GM19351 (cell line): Measurements from ENCODE around the gene LILRB2.
"Not testable (repeated sequence)": the region's sequence is repeated elsewhere in the genome, so short reads cannot be mapped to it uniquely, and the experiment has no call there.

Source experiments
- ATAC-seq: cut with Tn5 transposase; IDR thresholded peaks from one replicate; pipeline ENCODE4 v1.9.1; 2021; ENCODE audit warnings: mild to moderate bottlenecking, moderate library complexity; ENCODE audit not compliant: unreplicated experiment

The LILRB2 gene

GRCh38 chr19:54281007-54281728, at the start of gene LILRB2:
LILRB2 (minus strand) TSS chr19:54281110; CDS start chr19:54280496, 614 bp downstream.
- no peak for ATAC-seq

- no peak for ATAC-seq
These were observed 48.7 kb upstream of the LILRB2 start for GRCh38 chr19:54329476-54330165.

DNA sequence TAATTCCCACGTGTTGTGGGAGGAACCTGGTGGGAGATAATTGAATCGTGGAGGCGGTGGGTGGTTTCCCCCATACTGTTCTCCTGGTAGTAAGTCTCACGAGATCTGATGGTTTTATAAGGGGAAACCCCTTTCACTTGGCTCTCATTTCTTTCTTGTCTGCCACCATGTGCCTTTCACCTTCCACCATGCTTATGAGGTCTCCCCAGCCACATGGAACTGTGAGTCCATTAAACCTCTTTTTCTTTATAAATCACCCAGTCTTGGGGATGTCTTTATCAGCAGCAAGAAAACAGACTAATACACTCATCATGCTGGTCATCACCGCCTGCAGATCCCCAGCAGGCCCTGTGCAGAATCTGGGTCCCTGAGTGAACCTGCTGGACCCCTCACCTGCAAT, 47.9 kb upstream of the LILRB2 start:
- not testable (repeated sequence) for ATAC-seq

- ATAC-seq = no peak
These were observed 44.7 kb upstream of the LILRB2 start for GRCh38 chr19:54325631-54326030.

DNA sequence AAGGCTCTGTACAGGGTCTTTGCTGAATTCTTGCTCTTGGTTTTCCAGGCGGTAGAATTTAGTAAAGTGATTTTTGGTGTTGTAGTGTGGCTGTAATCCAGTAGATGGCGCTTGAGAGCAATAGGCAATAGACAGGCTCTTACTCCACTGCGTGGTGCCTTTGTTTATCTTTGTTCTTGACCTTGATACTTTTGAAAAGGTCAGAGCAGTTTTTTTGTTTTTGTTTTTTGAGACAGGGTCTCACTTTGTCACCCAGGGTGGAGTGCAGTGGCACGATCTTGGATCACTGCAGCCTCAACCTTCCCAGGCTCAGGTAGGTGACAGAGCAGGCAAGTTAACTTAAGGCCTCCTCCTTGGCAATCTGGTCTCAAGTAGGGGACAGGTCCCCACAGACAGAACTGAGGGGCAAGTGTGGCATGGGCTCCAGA, 44.3 kb upstream of the LILRB2 start:
- ATAC-seq = no peak

DNA sequence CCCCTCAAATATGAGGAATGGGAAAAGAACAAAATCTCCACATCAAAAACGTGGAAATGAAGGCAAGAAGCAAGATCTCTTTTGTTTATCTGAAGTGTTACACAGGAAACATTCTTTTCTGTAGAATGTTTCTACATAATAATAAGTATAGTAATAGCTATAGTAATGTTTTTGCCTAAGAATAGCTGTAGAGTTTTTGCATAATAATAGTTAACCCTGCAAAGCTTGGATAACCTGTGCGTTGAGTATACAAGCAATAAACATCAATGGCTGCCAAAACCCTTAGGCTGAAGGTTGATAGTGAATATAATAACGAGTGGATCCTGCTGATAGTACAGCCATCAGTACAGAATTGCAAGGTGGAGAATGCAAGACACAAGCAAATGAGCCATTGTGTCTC, 43.2 kb upstream of the LILRB2 start:
- ATAC-seq = no peak

DNA sequence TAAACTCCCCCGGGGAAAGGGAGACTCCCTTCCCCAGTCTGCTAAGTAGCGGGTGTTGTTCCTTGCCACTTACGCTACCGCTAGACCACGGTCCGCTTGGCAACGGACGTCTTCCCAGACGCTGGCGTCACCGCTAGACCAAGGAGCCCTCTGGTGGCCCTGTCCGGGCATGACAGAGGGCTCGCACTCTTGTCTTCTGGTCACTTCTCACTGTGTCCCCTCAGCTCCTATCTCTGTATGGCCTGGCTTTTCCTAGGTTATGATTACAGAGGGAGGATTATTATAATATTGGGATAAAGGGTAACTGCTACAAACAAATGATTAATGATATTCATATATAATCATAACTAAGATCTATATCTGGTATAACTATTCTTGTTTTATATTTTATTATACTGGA, 42.0 kb upstream of the LILRB2 start:
- not testable (repeated sequence) for ATAC-seq

DNA sequence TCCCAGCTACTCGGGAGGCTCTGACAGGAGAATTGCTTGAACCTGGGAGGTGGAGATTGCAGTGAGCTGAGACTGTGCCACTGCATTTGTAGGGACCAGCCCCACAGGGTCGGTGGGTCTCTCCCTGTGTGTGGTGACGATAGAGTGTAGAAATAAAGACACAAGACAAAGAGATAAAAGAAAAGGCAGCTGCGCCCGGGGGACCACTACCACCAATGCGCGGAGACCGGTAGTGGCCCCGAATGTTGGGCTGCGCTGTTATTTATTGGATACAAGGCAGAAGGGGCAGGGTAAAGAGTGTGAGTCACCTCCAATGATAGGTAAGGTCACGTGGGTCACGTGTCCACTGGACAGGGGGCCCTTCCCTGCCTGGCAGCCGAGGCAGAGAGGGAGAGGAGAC, 41.4 kb upstream of the LILRB2 start:
- not testable (repeated sequence) for ATAC-seq

DNA sequence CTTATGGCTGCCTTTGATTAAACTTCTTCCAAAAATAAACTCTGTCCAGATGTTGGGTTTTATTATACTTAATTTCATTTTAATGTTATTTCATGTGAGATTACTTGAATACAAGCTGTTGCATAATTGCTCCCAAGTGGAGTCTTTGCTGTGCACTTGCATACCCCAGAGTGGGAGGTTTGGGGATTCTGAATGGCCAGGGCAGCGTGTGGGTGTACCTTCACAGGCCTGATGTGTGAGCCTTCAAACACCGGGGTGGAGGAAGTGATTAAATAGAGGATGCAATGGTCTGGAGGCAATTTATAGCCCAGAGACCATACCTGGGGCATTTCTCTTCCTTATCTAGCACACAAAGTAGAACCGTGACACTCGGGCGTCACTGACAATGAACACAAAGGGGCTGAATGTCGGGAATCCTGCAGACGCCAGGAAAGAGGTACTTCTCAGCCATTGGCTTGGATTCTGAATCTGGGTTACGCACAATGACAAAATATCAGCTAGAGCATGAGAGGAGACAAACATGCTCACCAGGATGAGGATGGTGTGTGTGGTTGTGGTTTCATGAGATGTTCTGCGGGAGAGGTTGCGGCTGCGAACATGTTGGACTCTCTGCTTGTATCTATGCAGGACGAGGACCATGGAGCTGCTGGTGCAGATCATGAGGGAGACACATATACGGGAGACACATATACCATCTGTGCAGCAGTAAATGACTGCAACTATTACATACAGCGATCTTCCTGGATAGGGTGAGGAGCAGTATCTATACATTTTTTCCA, 39.2 kb upstream of the LILRB2 start:
- ATAC-seq = no peak

DNA sequence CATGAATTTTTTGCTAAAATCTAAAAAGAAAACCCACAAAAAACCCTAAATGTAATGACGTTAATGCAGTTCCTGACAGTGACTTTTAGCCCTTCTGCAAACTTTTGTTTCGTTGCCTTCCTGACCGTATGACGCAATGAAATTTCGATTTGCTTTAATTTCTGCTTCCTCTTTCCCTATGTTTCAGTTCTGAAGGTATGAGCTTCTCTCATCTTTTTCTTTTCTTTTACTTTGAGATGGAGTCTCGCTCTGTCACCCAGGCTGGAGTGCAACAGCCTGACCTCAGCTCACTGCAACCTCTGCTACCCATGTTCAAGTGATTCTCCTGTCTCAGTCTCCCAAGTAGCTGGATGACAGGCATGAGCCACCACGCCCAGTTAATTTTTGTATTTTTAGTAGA, 38.1 kb upstream of the LILRB2 start:
- ATAC-seq = no peak

DNA sequence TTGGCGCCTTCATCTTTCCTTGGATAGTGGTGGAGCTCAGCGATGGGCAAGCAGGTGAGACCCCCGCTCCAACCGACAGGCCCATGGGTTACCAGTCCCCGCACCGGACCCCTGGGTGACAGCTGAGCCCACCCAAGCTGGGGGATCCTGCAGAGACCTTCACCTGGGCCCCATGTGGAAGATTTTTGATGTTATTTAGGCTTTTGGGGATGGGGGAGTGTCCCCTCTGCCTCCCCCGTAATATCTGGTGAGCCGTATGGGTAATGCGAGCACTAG, 37.0 kb upstream of the LILRB2 start:
- ATAC-seq = no peak

DNA sequence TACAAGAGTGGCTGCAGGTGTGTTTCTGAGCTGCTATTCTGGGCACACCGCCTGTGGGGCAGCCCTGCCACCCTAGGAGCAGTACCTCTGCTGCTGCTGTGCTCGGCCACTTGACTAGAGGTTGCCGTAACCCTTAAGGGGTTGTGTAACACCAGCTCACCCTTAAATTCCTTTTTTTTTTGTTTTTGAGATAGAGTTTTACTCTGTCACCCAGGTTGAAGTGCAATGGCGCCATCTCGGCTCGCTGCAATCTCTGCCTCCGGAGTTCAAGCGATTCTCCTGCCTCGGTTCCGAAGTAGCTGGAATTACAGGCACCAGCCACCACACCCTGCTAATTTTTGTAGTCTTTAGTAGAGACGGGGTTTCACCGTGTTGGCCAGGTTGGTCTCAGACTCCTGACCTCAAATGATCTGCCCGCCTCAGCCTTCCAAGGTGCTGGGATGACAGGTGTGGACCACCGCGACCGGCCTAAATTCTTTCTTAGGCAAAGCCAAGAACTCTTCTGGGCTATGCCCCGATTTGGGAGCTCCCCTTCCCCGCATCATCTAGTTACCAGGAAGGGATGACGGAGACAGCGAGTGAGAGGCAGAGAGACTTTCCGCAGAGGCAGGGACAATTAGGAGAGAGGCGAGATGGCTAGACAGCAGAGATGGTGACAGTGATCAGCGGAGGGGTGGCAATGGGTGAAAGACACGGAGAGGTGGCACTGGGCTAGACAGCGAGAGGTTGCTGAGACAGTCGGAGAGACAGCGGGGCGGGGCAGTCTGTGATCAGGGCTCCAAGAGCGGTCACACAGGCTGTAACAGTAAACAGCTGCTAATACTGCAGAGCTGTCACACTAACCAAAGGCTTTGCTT, 36.4 kb upstream of the LILRB2 start:
- ATAC-seq = no peak

DNA sequence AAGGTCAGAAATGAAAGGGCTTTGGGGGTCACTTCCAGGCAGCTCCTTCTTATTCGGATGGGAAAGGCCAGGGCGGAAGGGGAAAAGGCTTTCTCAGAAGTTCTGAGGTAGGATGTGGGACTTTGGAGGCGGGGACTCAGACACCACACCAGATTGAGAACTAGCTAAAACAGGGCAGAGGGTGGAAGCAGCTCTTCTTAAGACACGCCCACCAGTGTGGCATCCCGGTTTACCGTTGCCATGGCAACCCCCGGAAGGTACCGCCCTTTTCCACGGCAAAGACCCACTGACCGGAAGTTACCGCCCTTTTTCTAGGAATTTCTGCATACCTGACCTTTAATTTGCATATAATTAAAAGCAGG, 35.8 kb upstream of the LILRB2 start:
- no peak for ATAC-seq

GRCh38 chr19:54315956-54316355, 35.0 kb upstream of the LILRB2 start:
- ATAC-seq = no peak

DNA sequence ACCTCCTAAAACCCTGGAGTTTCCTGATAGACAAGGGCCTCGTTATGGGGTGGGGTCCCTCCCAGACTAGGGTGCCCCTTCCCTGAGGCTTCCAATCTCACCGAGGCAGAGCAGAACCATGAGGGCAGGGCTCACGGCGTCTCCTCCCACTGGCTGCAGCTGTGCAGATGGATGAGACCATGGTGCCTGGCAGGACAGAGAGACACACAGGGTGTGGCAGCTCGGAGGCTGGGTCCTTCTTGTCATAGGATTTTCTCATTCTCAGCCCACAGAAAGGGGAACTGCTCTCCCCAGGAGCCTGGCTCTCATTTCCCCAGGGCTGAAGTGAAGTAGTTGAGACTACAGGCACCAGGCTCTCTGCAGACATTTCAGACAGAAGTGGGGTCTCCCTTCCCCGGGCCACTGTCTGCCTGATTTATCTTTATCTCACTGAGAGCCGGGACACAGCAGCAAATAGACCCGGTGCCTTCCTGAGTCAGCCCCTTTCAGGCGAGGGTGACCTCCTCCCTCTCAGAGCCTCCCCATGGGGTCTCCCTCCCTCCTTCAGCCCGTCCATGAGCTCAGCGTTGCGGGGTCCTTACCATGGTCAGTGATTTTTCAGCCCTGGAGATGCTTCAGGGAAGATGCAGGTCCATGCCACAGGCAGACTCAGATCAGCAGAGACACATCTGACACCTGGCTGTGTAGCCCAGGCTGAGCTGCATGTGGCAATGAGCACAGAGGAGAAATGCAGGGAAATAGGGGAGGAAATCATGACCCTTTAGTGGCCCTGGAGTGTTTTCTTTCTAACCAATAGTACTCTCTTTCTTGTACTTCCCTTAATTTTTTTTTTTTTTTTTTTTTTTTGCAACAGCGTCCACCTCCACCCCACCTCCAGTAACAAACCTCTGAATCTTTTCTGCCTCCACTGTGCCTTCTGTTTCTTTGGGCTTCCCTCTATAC, 31.8 kb upstream of the LILRB2 start, which contains the start of gene LILRA5:
TSS of gene LILRA5 (minus strand) at position 731 of the 942 bp plus-strand sequence. CDS start at position 584, 147 bp downstream.
- no peak for ATAC-seq

- ATAC-seq = no peak
These were observed 31.1 kb upstream of the LILRB2 start for GRCh38 chr19:54312011-54312410.

GRCh38 chr19:54311486-54311885, 30.6 kb upstream of the LILRB2 start:
- ATAC-seq = no peak

DNA sequence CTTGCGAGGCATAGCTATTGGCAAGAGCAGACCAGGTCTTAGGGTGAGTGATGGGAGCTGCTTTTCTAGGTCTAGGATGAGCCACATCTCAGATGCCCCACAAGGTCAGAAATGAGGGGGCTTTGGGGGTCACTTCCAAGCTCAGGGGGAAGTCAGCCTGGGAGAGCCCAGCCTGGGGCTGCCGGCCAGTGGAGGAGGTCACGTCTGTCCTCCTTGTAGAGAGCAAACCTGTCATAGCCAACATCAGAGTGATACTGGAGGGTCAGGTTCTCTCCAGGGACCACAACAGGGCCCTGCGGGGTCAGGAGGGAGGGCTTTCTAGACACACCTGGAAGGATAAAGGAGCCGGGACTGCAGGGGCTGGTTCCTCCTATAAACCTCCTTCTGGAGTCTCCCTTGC, 29.6 kb upstream of the LILRB2 start:
- no peak for ATAC-seq

DNA sequence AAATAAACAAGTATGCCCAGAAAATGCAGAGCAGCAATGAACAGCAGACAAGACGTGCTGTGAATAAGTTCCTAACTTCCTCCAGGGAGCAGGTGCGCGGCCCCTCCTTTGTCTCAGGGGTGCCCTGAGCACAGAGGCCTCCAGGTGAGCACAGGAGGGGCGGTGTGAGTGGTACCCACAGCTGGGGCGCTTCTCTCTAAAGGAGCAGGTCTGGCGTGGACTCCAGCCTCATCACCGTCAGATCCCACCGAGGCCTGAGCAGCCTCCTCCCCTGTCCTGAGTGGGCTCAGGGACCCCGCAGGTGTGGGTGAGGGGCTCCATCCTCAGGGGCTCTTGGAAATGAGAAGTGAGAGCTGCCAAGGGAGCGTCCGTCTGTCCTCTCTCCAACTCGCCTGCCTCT, 28.9 kb upstream of the LILRB2 start:
- ATAC-seq = no peak
